Measurements from ENCODE around the gene MANEAL. TPM values are rescaled to one million over a fixed set of nuclear protein-coding genes. Genes with fewer than 3 reads are reported as not detected.
A peak's percentile ranks its signal among the peaks of the same experiment; 100 is the strongest.

Gene MANEAL
- total and polyA plus RNA-seq, 2 of the 13 experiments (the other 11 are each of a cell fraction or from before 2014, with no cell fraction given): 20.8 to 26.4 TPM

DNA sequence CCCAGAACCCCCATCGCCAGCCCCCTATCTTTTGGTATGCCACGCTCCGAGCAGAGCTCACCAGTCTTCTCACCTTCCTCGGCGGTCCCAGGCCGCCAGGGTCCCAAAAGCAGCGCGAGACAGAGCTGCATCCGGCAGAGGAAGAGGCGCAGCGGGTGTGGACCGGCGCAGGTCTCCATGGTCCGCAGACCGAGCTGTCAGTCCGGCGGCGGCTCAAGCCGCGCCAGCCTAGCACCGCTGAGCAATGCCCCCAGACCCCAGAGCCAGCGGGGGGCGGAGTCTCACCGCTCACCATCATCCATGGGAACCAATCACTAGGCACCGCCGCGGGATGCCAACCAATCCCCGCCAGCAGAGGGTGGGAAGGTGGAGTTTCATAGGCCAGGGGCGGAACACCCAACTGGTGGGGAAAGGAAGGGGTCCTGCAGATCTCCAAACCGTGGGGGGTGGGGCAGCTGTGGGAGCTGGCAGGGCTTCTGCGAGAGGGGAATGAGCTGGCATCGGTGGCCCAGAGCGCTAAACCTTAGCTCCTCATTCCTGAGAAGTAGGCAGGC, 28.7 kb upstream of the MANEAL start, which contains the start of gene EPHA10:
Gene EPHA10, minus strand, starts transcription at position 233 of the 554 bp plus-strand sequence. Its CDS starts 54 bp downstream, at position 179.
- H3K4me1 ChIP-seq (ENCODE audit: insufficient read depth, low read length): peaks cover 6% of the 10 kb centered on the region; the same call in 1 of the 2 replicates
- no peak within 1 kb of the TSS for H3K27ac ChIP-seq (ENCODE audit: extremely low read length, insufficient read depth, low read length)
- 45% methylated on average over 17 of the region's 33 CpGs for WGBS (ENCODE audit: low lambda C conversion rate)
- no peaks in the 10 kb centered on the region for H4K20me1 ChIP-seq (ENCODE audit: insufficient read depth, low read length)
- no peak within 1 kb of the TSS for H2AFZ ChIP-seq (ENCODE audit: low read length)
- no peak for FAIRE-seq
- peak within 1 kb of the TSS; percentile 45 for H3K4me2 ChIP-seq (ENCODE audit: low read depth, low read length)
- no peaks in the 10 kb centered on the region for H3K9me3 ChIP-seq (ENCODE audit: low read length)
- intact Hi-C loops (cut with micrococcal nuclease; ENCODE audit: unreplicated experiment) (no loop called here), in situ Hi-C loops (cut with HindIII; ENCODE audit: extremely low pct_ligation_motif_present, low pct_unique_long_range_greater_than_20kb) (no loop called here)
- H3K36me3 ChIP-seq (replicated peaks in 1 of 2; ENCODE audit: control insufficient read depth in 1 of 2, insufficient read depth in 2 of 2, low read length in 2 of 2): no peaks in the 10 kb centered on the region
- no peak for TF ChIP-seq ZNF432 (CRISPR knock-in tag; IDR thresholded peaks at IDR 0.05; ENCODE audit: borderline replicate concordance)
- no peak for TF ChIP-seq NFE2L2 (IDR thresholded peaks at IDR 0.05; ENCODE audit: low read length)
- H3K27me3 ChIP-seq (ENCODE audit: control insufficient read depth in 1 of 2, insufficient read depth in 2 of 2, low read length in 2 of 2): peaks cover 0 to 45% of the 10 kb centered on the region in 2 experiments; a peak in 4 of 5 replicates
- ChIA-PET POLR2A (interaction anchor here (1.6 kb wide), 1 partner anchor 75 kb away, joined by 5 read pairs; a partner anchor contains a TSS), CTCF (ENCODE audit: low intra/inter-chr PET ratio, low total read pairs) (no interaction called here)
- no TSS peak for BruUV-seq (replicated peaks)
- H3K9ac ChIP-seq (ENCODE audit: insufficient read depth, low read depth, low read length): no peak within 1 kb of the TSS
- ATAC-seq: no peak
- no peaks in the 10 kb centered on the region for H3K79me2 ChIP-seq (ENCODE audit: insufficient read depth, low read length)
- DNase-seq (ENCODE audit: low spot score): no peak
- peak within 1 kb of the TSS in 1 of 3 experiments; percentile 2; a peak in 1 of 6 replicates for H3K4me3 ChIP-seq (replicated peaks in 1 of 3; ENCODE audit: insufficient read depth in 1 of 3, low read depth in 2 of 3, low read length in 3 of 3)

DNA sequence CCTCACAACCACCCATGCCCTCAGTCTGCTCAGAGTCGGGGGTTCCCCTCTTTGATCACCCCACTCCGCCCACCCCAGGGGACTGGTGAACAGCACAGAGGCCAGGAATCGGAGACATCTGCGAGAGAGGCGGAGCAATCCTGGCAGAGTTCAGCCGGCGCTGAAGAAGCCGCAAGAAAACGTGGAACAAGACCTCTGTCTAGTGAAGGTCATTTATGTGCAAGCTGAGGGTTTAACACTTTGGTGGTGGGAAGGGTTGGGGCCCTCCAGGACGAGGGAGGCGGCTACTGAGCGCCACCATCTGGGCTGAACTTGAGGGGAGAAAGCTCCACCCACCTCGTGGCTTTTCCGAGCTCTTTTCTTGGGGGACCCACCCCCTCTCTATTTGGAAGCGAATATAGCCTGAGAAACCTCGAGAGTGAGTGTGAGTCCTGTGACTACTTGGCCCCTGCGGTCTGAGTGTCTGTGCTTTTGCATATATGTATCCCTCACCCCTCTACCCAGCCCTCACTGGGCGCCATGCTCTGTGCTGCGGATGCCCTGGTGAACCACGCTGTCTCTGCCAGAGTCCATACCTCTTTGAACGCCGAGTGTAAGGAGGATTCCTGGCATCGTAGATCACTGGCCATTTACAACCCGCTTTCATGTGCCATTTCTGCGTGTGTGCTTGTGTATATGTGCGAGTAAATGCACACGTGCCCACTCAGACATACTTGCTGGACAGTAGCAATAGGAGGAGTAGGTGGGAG, 27.6 kb upstream of the MANEAL start:
- FAIRE-seq: no peak
- H3K27me3 ChIP-seq (ENCODE audit: control insufficient read depth in 1 of 2, insufficient read depth in 2 of 2, low read length in 2 of 2): peaks cover 0 to 42% of the 10 kb centered on the region in 2 experiments; a peak in 4 of 5 replicates
- no peak overlapping the region for H3K27ac ChIP-seq (ENCODE audit: extremely low read length, insufficient read depth, low read length)
- no peak overlapping the region for H2AFZ ChIP-seq (ENCODE audit: low read length)
- no peaks in the 10 kb centered on the region for H3K79me2 ChIP-seq (ENCODE audit: insufficient read depth, low read length)
- in situ Hi-C loops (cut with HindIII; ENCODE audit: extremely low pct_ligation_motif_present, low pct_unique_long_range_greater_than_20kb): no loop called here
- POLR2A ChIA-PET: interaction anchor here (1.6 kb wide), 1 partner anchor 76 kb away, joined by 5 read pairs; a partner anchor contains a TSS
- H3K9me3 ChIP-seq (ENCODE audit: low read length): no peaks in the 10 kb centered on the region
- CTCF ChIA-PET (ENCODE audit: low intra/inter-chr PET ratio, low total read pairs): no interaction called here
- peak; percentile 57 for TF ChIP-seq STAG1 (CRISPR knock-in tag; IDR thresholded peaks at IDR 0.05)
- TF ChIP-seq ZNF652 (CRISPR knock-in tag; IDR thresholded peaks at IDR 0.05; ENCODE audit: borderline replicate concordance, low read depth): peak; percentile 64
- TF ChIP-seq ZBTB1 (CRISPR knock-in tag; IDR thresholded peaks at IDR 0.05; ENCODE audit: borderline replicate concordance): no peak
- TF ChIP-seq, protein P1, sequence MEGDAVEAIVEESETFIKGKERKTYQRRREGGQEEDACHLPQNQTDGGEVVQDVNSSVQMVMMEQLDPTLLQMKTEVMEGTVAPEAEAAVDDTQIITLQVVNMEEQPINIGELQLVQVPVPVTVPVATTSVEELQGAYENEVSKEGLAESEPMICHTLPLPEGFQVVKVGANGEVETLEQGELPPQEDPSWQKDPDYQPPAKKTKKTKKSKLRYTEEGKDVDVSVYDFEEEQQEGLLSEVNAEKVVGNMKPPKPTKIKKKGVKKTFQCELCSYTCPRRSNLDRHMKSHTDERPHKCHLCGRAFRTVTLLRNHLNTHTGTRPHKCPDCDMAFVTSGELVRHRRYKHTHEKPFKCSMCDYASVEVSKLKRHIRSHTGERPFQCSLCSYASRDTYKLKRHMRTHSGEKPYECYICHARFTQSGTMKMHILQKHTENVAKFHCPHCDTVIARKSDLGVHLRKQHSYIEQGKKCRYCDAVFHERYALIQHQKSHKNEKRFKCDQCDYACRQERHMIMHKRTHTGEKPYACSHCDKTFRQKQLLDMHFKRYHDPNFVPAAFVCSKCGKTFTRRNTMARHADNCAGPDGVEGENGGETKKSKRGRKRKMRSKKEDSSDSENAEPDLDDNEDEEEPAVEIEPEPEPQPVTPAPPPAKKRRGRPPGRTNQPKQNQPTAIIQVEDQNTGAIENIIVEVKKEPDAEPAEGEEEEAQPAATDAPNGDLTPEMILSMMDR (CRISPR knock-in tag; IDR thresholded peaks at IDR 0.05): peak; percentile 52
- TF ChIP-seq, protein P2, sequence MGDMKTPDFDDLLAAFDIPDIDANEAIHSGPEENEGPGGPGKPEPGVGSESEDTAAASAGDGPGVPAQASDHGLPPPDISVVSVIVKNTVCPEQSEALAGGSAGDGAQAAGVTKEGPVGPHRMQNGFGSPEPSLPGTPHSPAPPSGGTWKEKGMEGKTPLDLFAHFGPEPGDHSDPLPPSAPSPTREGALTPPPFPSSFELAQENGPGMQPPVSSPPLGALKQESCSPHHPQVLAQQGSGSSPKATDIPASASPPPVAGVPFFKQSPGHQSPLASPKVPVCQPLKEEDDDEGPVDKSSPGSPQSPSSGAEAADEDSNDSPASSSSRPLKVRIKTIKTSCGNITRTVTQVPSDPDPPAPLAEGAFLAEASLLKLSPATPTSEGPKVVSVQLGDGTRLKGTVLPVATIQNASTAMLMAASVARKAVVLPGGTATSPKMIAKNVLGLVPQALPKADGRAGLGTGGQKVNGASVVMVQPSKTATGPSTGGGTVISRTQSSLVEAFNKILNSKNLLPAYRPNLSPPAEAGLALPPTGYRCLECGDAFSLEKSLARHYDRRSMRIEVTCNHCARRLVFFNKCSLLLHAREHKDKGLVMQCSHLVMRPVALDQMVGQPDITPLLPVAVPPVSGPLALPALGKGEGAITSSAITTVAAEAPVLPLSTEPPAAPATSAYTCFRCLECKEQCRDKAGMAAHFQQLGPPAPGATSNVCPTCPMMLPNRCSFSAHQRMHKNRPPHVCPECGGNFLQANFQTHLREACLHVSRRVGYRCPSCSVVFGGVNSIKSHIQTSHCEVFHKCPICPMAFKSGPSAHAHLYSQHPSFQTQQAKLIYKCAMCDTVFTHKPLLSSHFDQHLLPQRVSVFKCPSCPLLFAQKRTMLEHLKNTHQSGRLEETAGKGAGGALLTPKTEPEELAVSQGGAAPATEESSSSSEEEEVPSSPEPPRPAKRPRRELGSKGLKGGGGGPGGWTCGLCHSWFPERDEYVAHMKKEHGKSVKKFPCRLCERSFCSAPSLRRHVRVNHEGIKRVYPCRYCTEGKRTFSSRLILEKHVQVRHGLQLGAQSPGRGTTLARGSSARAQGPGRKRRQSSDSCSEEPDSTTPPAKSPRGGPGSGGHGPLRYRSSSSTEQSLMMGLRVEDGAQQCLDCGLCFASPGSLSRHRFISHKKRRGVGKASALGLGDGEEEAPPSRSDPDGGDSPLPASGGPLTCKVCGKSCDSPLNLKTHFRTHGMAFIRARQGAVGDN (CRISPR knock-in tag; IDR thresholded peaks at IDR 0.05): no peak
- BruUV-seq (replicated peaks): no TSS peak
- peak overlapping the region; percentile 45 for H3K4me2 ChIP-seq (ENCODE audit: low read depth, low read length)
- no peak for DNase-seq (ENCODE audit: low spot score)
- intact Hi-C loops (cut with micrococcal nuclease; ENCODE audit: unreplicated experiment): no loop called here
- no peaks in the 10 kb centered on the region for H3K36me3 ChIP-seq (replicated peaks in 1 of 2; ENCODE audit: control insufficient read depth in 1 of 2, insufficient read depth in 2 of 2, low read length in 2 of 2)
- peaks cover 6% of the 10 kb centered on the region; the same call in 1 of the 2 replicates for H3K4me1 ChIP-seq (ENCODE audit: insufficient read depth, low read length)
- no peaks in the 10 kb centered on the region for H4K20me1 ChIP-seq (ENCODE audit: insufficient read depth, low read length)
- ATAC-seq: peak; percentile 35
- WGBS (ENCODE audit: low lambda C conversion rate): 14% methylated on average over 19 of the region's 27 CpGs
- H3K4me3 ChIP-seq (replicated peaks in 1 of 3; ENCODE audit: insufficient read depth in 1 of 3, low read depth in 2 of 3, low read length in 3 of 3): peak overlapping the region in 1 of 3 experiments; percentile 2; a peak in 1 of 6 replicates
- no peak overlapping the region for H3K9ac ChIP-seq (ENCODE audit: insufficient read depth, low read depth, low read length)

Measured in HepG2 (cell line).